22Rv1 (cell line): ENCODE data around the gene IL36G.

Experiments used
- ZFX ChIP-seq: fragments of 450-650 bp; IDR thresholded peaks from 2 replicates; pipeline ENCODE4 v1.6.1; 2017; ENCODE audit warnings: antibody characterized with exemption, borderline replicate concordance
- TF ChIP-seq, protein P1 (sequence below): fragments of 450-650 bp; IDR thresholded peaks from 2 replicates; pipeline ENCODE4 v1.5.1; 2017; ENCODE audit warnings: mild to moderate bottlenecking

DNA sequence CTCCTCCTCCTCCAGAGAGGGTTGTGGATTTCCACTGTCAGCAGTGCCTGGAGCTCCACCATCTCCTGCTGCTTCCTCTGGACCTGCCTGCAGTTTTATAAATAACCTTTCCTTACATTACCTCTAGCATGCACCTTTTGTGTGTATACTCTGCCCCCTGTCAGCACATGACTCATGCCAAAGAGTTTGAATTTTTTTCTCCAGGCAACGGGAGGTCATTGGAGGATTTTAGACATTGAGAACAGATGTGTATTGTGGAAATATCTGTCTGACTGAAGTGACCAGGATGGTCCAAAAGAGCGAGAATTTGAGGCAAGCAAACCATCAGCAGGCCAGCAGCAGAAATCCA lies 35.2 kb upstream of the IL36G start:
- TF ChIP-seq, protein P1, sequence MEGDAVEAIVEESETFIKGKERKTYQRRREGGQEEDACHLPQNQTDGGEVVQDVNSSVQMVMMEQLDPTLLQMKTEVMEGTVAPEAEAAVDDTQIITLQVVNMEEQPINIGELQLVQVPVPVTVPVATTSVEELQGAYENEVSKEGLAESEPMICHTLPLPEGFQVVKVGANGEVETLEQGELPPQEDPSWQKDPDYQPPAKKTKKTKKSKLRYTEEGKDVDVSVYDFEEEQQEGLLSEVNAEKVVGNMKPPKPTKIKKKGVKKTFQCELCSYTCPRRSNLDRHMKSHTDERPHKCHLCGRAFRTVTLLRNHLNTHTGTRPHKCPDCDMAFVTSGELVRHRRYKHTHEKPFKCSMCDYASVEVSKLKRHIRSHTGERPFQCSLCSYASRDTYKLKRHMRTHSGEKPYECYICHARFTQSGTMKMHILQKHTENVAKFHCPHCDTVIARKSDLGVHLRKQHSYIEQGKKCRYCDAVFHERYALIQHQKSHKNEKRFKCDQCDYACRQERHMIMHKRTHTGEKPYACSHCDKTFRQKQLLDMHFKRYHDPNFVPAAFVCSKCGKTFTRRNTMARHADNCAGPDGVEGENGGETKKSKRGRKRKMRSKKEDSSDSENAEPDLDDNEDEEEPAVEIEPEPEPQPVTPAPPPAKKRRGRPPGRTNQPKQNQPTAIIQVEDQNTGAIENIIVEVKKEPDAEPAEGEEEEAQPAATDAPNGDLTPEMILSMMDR = no peak
- TF ChIP-seq ZFX = no peak
